Stimulated activated CD4-positive, alpha-beta T cell treated with anti-CD3 and anti-CD28 coated beads, Interleukin-4, amount 100 ng/mL, for 4 hours (primary cell): ENCODE data around the gene FMO3.

Experiments used
- DNase-seq, 2 experiments: peaks; one replicate each; pipeline ENCODE4 v3.0.0-alpha.2; 2020

The FMO3 gene

DNA sequence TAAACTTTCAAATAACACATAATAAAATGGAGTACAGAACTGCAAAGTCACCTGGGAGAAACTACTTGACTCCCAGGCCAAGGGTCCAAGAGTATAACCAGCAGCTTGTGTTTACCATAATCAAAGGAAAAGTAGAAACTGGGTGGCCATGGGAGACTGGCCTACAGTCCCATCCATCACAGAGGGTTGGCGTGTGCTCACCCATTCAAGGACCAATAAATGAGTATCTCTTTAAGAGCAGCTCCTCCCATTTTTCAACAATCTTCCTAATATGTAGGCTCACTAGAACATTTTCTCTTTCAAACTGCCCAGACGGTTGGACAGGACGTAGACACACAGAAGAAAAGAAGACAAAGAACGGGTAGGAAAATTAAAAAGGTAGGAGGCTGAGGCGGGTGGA is at the start of gene FMO3:
Gene FMO3, plus strand, starts transcription at position 302 of the 400 bp plus-strand sequence. CDS start 1,754 bp downstream, outside the sequence.
- no peak for DNase-seq

DNA sequence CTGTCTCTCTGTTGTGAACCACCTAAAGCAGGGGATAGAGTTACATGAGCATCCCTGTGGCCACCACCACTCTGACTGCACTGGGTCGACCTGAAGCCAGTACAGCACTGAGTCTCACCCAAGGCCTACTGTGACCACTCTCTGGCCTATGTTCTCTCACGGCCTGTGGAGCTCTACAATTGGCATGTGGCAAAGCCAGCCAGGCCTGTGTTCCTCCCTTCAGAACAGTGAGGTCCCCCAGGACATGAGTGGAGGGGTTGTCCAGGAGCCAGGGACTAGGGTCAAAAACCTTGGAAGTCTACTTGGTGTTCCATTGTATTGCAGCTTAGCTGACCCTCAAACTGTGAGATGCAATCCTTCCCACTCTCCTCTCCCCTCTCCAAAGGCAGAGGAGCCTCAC is 42.7 kb upstream of the FMO3 start:
- DNase-seq, result no peak

DNA sequence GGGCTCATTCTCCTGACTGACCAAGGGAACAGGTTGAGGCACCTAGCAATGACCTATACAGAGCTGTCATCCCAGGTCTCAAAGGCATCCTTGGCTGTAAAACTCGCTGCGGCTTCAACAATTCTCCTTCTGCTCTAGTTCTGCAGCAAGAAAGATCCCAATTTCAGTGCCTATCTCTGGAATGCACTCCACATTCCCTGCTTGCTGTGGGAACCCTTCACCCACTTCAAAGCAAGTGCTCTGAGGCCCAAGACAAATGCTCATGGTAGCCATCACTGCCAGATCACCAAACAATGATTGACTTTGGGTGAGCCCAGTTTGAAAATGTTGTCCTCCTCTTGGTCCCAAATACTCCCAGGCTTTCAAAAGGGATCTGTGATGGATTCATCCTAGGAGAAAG is 37.7 kb upstream of the FMO3 start:
- no peak for DNase-seq

DNA sequence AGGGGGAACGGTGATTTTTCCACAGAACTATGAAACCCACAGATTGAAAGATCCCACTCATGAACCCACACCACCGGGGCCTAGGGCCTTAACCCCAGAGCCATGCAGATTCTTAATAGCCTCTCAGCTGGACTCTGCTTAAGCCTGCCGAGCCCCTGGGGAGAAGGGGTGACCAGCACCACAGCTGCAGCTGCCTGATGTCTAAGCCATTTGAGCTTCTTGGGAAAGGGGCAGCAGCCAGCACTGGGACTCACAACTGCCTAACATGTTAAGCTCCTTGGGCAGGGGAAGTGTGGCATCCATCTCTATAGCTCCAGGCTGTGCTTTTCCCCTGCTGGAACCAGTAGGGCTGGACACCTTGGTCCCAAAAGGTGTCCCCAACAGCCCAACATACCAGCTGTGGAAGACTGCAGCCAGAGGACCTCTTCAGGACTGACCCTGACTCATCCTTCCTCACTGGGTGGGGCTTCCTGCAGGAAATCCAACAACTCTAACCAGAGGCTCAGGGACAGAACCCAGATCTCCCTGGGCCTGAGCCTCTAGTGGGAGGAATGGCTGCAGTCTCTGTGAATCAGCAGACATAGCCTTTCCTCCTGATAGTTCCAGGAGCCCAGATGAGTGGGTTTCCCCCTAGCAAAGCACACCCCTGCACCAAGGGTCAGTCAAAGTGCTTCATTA is 34.6 kb upstream of the FMO3 start:
- DNase-seq, result no peak

DNA sequence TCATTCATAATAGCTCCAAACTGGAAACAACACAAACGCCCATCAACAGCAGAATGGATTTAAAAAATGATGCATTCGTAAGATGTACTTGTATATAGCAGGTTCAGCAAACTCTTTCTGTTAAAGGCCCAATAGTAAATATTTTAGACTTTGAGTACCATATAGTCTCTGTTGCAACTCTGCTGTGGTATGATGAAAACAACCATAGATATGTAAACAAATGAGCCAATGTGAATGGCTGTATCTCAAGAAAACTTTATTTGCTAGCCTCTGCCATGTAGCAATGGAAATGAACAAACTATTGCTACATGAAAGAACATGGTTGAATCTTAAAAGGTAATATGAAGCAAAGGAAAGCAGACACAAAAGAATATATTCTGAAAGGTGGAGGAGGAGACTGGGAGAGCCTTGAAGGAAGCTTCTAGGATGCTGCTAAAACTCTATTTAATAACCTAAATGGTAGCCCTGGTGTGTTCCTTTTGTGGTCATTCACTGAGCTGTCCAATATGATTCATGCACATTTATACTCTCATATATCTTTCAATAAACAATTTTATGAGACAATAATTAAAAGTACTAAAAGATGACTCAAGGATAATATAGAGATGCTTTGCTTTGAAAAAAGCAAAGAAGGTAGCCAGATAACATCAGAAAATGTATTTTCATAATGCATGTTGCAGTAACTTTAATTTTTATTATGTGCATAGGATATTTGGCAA is 29.1 kb upstream of the FMO3 start:
- DNase-seq, result no peak

DNA sequence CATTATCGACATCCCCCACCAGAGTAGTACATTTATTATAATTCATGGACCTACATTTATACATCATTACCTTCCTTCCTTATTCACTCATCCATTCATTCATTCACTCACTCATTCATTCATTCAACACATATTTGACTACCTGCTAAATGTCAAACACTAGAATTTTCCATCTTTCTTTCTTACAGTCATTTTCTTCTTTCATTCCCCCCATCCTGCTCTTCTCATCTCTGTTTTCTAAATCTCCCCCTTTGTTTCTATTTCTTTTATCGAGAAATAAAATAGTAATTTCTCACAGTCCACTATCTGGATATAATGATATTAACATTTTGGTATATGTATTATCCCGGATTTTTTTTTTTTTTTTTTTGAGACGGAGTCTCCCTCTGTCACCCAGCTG is 27.8 kb upstream of the FMO3 start:
- DNase-seq, result no peak

DNA sequence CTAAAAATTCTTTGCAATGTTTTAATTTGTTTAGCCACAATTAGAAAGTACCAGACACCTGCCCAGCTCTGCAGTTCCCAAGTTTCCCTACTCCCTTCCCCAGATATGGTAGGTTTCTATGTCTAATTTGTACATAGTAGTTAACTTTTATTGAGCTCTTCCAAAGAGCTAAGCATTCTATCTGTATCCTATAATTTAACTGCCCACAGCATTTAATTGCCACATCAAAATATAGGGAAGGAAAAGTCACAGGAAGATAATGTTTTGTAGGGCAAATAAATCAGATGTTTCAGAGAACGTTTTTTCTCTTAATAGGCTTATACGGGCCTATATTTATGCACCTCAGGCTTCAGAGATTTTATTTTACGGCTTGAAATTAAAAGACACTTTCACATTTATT is 15.7 kb upstream of the FMO3 start:
- no peak for DNase-seq

DNA sequence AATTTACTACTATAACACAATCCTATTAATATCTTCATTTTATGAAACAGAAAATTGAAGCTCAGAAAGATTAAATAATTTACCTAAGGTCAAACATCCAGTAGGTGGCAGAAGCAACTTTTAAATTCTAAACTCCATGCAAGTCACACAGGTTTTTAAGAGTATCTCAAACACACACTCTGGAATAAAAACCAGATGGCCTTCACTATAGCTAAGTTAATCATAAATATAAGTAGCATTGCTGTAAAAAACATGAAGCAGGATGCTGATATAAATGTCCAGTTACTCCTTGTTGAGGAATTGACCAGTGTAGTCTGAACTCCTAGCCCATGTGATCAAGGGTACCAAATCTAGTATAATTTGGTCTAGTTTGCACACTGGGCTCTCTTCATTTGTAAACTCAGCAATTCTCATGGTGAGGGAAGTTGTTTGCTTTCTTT is 9.4 kb upstream of the FMO3 start:
- no peak for DNase-seq

DNA sequence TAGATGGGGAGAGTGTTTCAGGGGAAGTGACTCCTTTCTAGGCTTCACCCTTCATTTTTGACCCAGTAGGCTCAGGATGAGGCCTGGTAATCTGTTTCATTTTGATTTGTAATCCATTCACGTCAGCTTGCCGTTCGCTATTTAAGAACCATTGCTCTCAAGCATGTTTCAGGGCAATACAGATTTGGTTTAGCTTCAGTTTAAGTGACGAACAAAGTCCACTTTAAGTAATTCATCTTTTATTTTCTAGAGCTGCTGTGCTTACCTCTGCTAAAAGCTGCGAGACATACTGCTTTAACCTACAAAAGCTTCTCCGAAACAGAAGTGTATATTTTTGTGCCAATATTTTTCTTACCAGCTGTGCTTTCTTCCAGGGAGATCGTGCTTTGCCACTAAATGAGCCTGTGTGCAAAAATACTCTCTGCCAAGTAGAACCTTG is 8.9 kb upstream of the FMO3 start:
- no peak for DNase-seq

DNA sequence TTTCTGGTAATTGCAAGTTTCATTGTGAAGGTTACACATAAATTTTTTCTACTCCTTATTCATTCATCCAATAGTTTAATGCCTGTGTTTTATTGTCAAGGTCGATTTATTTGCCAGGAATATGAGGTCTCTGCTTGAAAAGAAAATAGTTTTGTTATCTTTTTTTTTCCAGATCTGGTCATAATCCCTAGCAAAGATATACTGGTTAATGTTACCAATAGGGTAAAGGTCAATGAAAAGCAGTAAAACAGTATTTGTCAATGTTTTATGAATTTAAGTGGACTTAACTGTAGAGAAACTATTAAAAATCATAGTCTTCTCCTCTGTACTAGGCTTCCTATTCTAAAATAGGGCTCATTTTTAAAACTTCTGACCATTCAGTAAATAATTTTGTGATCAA is 8.1 kb upstream of the FMO3 start:
- DNase-seq, result no peak

DNA sequence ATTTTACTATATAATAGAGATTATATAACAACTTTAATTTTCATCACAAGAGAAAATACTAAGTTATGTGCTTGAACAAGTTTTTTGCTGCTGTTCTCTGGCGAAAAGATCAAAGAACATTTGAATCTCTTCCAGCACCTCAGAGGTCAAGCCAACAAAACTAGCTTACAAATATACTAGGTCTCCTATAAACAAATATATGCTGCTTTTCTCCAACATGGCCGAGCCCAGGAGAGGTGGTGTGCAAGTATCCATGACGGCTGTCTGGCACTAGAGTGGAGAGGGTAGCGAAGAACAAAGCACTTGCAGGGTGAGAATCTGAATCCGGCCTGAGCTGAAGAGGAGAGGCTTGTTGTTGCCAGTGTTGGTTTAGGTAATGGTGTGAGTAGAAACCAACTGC is 7.5 kb upstream of the FMO3 start:
- no peak for DNase-seq

DNA sequence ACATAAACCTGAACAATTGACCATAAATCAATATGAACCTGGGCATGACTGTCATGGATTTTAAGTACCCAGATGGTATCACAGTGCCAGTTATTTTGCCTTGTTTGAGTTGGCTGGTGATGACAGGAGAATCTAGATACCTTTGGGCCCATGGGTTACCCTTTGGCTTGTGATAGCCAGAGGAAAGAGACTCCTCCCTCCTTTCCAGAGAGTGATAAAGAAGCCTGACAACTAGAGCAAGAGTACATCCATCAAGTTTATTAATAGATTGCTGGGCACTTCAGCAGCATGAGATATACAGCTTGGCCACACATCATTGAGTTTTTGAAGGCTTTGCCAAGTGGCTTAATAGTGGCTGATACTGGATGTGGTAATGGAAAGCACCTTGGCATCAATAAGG is 6.6 kb upstream of the FMO3 start:
- DNase-seq, result no peak

DNA sequence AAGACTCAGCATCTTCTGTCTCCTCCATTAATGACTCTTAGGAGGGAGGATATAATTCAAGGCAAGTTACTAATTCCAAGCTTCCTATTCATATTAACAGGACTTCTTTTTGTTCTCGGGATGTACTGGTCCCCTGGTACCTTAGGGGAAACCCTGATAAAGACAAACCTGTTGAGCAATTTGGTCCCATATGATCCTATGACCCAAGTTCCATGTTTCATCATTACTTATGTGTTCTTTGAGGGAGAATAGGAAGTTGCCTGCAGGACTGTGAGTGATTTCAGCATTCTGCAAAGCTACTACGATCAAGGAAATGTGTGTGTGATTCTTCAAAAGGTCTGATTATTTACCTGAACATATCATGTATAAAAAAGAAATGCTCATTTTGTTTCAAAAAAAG is 5.8 kb upstream of the FMO3 start:
- no peak for DNase-seq

DNA sequence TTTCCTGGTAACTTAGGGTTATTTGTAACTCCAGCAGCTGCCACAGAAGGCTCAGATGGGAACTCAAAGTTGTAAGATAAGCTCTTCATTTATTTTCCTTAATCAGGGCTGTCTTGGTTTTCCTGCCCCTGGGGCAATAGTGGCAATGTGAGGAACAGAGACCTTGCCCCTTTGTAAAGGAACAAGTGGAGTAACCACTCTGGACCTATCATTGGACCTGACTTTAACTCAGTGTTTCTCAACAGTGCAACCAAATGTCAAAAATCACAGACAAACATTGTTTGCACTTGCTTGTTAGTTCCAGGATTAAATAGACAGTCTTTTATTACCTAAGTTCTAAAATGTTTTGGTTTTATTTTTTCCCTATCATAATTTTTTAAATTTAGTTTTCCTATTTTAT is 2.8 kb upstream of the FMO3 start:
- no peak for DNase-seq

DNA sequence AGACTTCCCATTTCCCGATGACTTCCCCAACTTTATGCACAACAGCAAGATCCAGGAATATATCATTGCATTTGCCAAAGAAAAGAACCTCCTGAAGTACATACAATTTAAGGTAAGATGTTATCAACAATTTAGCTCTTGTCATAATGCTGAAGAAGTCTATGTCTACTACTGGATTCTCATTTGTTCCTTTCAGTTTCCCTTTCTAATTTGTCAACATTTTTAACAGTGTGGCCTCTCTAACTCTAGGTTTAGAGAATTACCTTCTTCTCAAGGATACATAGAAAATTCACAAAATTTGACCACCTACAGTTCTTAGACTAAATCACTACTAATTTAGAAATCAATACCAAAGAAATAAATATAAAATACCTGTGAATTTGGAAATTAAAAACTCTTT is 13.2 kb downstream of the FMO3 start:
- DNase-seq, result no peak

DNA sequence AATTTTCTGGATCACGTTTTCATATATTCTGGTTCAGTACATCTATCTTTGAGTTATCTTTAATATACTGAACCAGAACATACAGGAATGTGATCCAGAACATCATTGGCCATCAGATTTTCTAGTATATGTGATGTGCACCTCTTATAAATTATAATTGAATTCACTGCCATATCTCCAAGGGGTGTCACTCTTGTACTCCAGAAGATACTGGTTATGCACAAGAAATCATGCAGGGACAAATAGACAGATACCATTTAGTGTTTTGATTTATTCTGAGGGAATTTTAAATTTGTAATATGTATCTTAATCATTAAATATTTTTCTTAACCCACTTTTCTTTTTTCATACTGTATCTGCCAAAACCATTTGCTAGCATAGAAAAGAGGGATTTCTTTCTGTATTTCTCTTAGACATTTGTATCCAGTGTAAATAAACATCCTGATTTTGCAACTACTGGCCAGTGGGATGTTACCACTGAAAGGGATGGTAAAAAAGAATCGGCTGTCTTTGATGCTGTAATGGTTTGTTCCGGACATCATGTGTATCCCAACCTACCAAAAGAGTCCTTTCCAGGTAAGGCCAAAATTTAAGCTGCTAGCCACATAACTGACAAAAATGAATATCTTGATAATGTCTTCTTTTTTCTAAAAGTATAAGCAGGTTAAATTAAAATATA is 16.7 kb downstream of the FMO3 start:
- no peak for DNase-seq

DNA sequence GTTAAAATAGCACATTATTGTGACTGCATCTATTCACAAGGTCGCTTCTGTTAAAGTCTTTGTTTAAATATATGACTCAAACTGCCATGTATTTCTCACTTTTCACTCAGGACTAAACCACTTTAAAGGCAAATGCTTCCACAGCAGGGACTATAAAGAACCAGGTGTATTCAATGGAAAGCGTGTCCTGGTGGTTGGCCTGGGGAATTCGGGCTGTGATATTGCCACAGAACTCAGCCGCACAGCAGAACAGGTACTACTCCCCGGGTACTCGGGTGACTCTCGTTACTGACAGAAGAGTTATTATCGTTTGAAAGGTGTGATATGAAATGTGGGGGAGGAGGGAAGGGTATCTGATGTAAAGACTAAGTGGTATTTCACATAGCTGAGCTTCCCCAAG is 17.3 kb downstream of the FMO3 start:
- DNase-seq, result no peak

DNA sequence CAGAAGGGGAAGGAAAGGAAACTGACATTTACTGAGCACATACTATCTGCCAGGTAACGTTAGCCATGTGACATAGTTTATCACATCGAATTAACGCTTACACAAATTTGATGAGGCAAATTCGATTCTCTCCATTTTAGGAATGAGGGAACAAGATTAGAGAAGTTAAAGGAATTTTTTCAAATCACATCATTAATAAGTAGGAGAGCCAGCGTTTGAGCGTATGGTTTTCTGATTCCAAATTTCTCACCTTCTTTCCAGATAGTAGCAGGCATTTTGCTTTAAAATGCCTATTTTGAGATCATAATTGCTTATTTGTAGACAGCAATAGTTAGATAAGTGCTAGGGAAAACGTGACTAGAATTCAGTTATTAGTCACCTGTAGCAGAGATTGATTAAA is 19.3 kb downstream of the FMO3 start:
- DNase-seq, result no peak

DNA sequence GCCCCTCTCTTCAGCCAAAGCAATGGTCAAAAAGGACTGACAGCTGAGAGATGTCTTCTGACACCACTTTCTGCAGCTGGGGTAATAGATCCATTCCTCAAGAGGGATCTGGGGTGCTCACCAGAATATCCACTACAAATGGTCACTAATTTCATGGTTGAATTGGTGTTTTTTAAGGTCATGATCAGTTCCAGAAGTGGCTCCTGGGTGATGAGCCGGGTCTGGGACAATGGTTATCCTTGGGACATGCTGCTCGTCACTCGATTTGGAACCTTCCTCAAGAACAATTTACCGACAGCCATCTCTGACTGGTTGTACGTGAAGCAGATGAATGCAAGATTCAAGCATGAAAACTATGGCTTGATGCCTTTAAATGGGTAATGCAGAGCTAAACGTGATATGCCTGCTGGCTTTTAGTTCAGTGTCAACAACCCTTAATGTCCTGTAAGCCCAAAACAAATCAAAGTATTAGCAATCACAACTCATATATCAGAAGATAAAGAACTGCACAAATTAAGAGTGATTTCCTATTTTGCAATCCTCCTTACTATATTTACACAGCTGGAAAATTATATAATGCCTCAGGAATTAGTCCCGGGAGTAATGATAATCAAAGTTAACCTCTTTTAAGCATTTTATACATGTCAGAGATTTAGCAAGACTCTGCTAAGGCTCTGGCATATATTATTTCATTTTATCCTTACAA is 20.1 kb downstream of the FMO3 start:
- no peak for DNase-seq

DNA sequence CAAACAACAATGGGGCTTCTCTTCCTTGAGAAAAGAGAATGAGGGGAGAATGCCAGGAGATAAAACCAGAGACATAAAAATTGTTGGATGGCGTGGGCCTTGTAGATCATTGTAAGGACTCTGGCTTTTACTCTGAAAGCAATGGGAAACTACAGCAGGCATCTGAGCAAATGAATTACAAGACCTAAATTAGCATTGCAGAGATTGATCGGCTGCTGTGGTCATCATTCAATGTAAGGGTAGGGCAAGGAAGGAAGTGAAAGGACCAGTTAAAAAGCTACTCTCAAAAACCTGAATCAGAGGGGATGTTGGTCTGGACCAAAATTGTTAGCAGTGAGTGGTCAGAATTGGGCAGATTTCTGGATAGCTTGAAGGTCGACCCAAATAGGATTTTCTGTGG is 21.4 kb downstream of the FMO3 start:
- DNase-seq, result no peak

DNA sequence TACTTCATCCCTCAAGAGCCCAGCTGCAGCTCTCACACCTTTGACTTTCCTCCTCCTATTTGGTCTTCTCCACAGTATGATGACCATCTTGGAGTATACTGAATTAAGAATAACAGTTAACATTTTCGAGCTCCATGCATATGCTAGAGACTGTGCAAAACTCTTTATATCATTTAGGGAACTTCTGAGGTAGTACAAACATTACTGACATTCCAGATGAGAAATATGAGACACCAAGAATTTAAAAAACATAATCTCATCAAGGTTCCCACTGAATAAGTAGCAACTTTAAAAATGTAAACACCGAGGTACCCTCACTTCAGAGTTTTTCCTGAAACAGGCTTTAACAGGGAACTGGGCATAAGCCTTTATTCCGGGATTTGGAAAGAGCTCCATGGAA is 22.7 kb downstream of the FMO3 start:
- no peak for DNase-seq

DNA sequence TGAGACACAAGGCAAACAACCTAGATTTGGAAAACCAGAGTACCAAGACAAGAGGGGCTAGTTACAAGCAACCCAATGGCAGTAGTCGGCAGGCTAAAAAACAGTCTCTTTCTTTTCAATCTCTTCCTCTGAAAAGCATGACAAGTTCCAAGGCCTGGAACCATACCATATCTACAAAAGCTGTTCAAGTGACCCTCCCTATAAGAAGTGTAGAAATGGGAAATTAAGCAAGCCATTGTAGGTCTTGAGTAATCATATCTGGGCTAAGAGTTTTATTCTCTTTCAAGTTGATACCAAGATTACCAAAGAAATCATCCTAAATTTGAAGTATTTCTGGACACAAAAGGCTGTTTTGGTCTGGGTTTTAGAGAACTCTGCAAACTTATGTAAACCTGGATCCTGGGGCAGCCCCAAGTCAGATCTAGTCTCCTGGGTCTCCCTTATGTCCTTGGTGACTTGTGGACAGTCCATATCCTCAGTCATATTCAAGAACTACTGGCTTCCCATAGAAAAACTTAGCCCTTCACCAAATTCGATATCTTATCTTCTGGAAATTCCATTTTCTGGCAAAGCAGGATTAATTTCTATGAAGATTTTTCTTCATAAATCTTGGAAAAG is 24.7 kb downstream of the FMO3 start:
- no peak for DNase-seq

DNA sequence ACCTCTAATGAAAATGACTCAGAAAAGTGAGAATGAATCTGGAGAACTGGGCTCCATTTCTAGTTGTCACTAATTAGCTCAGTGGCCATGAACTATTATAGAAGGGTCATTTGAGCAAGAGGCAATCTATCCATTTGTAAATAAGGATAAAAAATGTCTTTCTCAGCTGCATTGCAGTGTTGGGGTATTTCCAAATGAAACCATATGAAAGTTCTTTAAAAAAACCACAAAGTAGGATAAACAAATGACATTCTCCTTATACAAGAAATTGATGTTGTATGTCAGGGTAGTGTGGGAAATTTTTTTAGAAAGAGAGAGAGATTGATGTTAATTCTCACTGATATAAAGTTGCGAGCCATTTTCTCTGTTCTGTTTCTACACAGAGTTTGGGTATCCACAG is 26.0 kb downstream of the FMO3 start:
- no peak for DNase-seq
